Camera-type eye (tissue), 1 donor: ENCODE measurements around the gene HS3ST3A1. TPM values are rescaled to one million over a fixed set of nuclear protein-coding genes. Genes with fewer than 3 reads are reported as not detected.

Experiments used
- total RNA-seq: library from RNA; depleted of rRNA; stranded (reverse); fragments of >200 nt; gene quantifications from one replicate; pipeline ENCODE4 v1.2.3, GENCODE V29; 2014

The HS3ST3A1 gene
- 22.7 TPM for total RNA-seq

GRCh38 chr17:13601776-13602551, at the start of gene HS3ST3A1:
Gene HS3ST3A1, minus strand, starts transcription at chr17:13601929. Its CDS starts 800 bp downstream, at chr17:13601129.

